Lower leg skin (tissue), 4 donors: Measurements from ENCODE around the gene UQCC2. TPM values are rescaled to one million over a fixed set of nuclear protein-coding genes. Genes with fewer than 3 reads are reported as not detected.

Experiments
- DNase-seq, 2 donors: peaks; one replicate each; pipeline ENCODE4 v3.0.0-alpha.2; 2019; ENCODE audit warnings: low spot score in 2 of 2
- H3K4me3 ChIP-seq: fragments of 200-600 bp; sonication (generic); 2 replicates; pipeline ENCODE4 v1.5.1; 2017; ENCODE audit warnings: mild to moderate bottlenecking, low read depth; ENCODE audit not compliant: poor library complexity, severe bottlenecking
- POLR2A ChIP-seq, 2 donors: fragments of 450-650 bp; IDR thresholded peaks; one replicate each; pipeline ENCODE4 v1.6.1; 2016 to 2017; ENCODE audit warnings: antibody characterized with exemption in 2 of 2, mild to moderate bottlenecking in 1 of 2, moderate library complexity in 1 of 2
- WGBS, 2 donors: methylation state at CpG; one replicate each; pipeline ENCODE4 v1.1.5; 2018; 5-methylcytosine and 5-hydroxymethylcytosine counted together
- intact Hi-C: fragments of 100-400 bp; cut with DNase I; formaldehyde crosslinking; loops from one replicate; pipeline ENCODE4 v1.15.0; 2023; ENCODE audit warnings: low total_unique reads
- total RNA-seq, 4 donors: library from RNA; depleted of rRNA; stranded (reverse); fragments of >200 nt; gene quantifications; one replicate each; pipeline ENCODE4 v1.1.0, GENCODE V29; 2016
- TF ChIP-seq, protein P1 (sequence below), 3 donors: fragments of 450-650 bp; IDR thresholded peaks; one replicate each; pipeline ENCODE4 v1.5.1; 2016; ENCODE audit warnings: antibody characterized with exemption in 3 of 3, mild to moderate bottlenecking in 3 of 3, moderate library complexity in 2 of 3

The UQCC2 gene
- total RNA-seq, 4 donors from 2014 or later: 8.5 to 20.4 (median 10.2) TPM

DNA sequence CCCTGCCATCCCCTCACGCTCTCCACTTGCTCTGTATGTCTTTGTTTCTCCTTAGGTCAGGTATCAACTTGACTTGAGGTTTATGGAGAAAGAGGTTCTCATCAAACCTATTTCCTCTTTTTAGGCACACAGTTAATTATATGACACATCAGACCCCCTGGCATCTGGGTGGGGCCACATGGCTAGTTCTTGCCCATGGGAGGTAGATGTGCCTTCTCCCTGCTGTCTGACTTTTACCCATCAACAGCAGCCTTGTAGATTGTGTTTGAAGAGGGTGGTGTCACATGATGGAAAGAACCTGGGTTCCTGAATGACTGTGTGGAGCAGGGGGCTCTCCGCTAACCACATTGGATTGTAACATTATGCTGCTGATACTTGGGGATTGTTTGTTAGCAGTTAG is 7.2 kb upstream of the UQCC2 start:
- no peak for DNase-seq
- no peak overlapping the region for H3K4me3 ChIP-seq
- intact Hi-C loops: no loop called here
- TF ChIP-seq, protein P1, sequence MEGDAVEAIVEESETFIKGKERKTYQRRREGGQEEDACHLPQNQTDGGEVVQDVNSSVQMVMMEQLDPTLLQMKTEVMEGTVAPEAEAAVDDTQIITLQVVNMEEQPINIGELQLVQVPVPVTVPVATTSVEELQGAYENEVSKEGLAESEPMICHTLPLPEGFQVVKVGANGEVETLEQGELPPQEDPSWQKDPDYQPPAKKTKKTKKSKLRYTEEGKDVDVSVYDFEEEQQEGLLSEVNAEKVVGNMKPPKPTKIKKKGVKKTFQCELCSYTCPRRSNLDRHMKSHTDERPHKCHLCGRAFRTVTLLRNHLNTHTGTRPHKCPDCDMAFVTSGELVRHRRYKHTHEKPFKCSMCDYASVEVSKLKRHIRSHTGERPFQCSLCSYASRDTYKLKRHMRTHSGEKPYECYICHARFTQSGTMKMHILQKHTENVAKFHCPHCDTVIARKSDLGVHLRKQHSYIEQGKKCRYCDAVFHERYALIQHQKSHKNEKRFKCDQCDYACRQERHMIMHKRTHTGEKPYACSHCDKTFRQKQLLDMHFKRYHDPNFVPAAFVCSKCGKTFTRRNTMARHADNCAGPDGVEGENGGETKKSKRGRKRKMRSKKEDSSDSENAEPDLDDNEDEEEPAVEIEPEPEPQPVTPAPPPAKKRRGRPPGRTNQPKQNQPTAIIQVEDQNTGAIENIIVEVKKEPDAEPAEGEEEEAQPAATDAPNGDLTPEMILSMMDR (IDR thresholded peaks at IDR 0.05): no peak
- TF ChIP-seq POLR2A (IDR thresholded peaks at IDR 0.05): no peak
- whole genome bisulfite sequencing, 2 donors: 86 to 98% methylated on average over 2 of the region's 2 CpGs

DNA sequence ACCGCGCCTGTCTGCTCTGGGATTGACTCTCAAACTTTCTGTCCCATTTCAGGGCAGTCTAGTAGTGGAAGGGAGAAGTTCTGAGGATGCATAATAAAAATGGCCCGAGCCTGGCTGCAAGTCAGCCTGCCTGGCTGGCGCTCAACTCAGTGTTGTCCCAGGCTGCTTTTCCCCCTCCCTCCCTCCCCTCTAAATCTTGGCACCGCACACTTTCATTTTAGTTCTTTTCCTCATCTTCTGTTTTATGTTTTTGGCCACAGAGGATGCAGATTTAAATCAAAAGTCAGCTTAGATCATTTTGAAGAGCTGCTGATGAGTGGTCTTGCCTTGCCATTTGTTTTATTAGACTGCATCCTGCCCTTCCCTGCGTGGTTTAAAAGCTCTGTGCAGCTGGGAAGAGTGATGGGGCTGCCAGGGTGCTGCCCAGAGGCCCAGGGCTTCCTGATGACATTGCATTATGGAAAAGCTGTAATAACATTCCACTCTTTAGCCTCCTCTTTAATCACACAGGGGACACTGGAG is 6.5 kb upstream of the UQCC2 start:
- 38 to 42% methylated on average over 6 of the region's 6 CpGs for WGBS, 2 donors
- no peak for TF ChIP-seq POLR2A (IDR thresholded peaks at IDR 0.05)
- TF ChIP-seq, protein P1 (IDR thresholded peaks at IDR 0.05): no peak
- no peak overlapping the region for H3K4me3 ChIP-seq
- intact Hi-C loops: no loop called here
- no peak for DNase-seq

- no peak for DNase-seq
- WGBS, 2 donors: 81 to 83% methylated on average over 8 of the region's 8 CpGs
- intact Hi-C loops: no loop called here
- no peak overlapping the region for H3K4me3 ChIP-seq
- no peak for TF ChIP-seq POLR2A (IDR thresholded peaks at IDR 0.05)
- TF ChIP-seq, protein P1 (IDR thresholded peaks at IDR 0.05): no peak
Observed at GRCh38 chr6:33716890-33717632, 5.6 kb upstream of the UQCC2 start.

GRCh38 chr6:33716379-33716778 is 4.9 kb upstream of the UQCC2 start:
- TF ChIP-seq POLR2A (IDR thresholded peaks at IDR 0.05): no peak
- TF ChIP-seq, protein P1 (IDR thresholded peaks at IDR 0.05): no peak
- H3K4me3 ChIP-seq: no peak overlapping the region
- WGBS, 2 donors: 79 to 89% methylated on average over 7 of the region's 7 CpGs
- intact Hi-C loops: no loop called here
- DNase-seq: no peak

DNA sequence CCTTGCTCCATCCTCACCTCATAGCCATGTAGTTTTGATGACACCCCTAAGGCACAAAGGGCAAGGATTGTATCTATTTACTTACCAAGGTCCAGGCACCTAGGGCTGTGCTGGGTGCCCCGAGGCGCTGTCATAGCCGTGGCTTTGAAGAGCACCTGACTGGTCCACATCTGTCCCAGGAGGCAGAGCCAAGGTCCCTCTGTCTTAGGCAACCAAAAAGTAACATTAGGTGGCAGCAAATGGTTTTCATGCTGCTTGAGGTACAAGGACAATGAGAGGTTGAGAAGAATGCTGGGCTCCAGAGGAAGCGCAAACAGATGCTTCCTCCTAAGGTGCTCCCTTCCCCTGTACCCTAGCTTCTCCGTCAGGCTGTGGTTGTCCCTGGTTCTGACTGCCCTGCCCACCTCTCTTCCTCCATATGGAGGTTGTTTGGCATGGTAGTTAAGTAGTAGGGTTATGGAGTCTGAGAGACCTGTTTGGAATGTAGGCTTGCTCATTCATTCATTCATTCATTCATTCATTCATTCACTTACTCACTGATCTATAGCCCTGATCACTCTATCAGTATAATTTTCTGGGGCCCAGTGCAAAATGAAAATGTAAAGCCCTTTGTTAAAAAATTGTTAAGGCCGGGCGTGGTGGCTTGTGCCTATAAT is 3.0 kb upstream of the UQCC2 start:
- intact Hi-C loops: no loop called here
- 83 to 87% methylated on average over 7 of the region's 7 CpGs for WGBS, 2 donors
- no peak overlapping the region for H3K4me3 ChIP-seq
- TF ChIP-seq, protein P1 (IDR thresholded peaks at IDR 0.05): no peak
- TF ChIP-seq POLR2A (IDR thresholded peaks at IDR 0.05): no peak
- no peak for DNase-seq
